Body of pancreas (tissue), 4 donors: ENCODE data around the gene ADAMTS17. TPM values are rescaled to one million over a fixed set of nuclear protein-coding genes. Genes with fewer than 3 reads are reported as not detected.

ENCODE experiments used
- ATAC-seq: fragments of 150-250 bp; one replicate; pipeline ENCODE4 v1.9.1; 2016
- DNase-seq, 4 donors: peaks; one replicate each; pipeline ENCODE4 v3.0.0-alpha.2; 2019
- H3K27ac ChIP-seq, 4 donors: fragments of 200-600 bp; sonication (generic); 1 replicate in 3 of 4; 2 replicates in 1 of 4; pipeline versions ENCODE4 v1.5.1 to v1.6.1; 2016 to 2019; ENCODE audit warnings: mild to moderate bottlenecking in 1 of 4, mixed read lengths in 1 of 4, moderate library complexity in 1 of 4
- H3K27me3 ChIP-seq, 2 donors: fragments of 200-600 bp; sonication (generic); one replicate each; pipeline ENCODE4 v1.6.0; 2016; ENCODE audit warnings: mild to moderate bottlenecking in 1 of 2
- H3K36me3 ChIP-seq, 2 donors: fragments of 200-600 bp; sonication (generic); replicated peaks in 1 of 2; 2 replicates each; pipeline ENCODE4 v1.5.1; 2016; ENCODE audit warnings: low read depth in 2 of 2; ENCODE audit not compliant: insufficient read depth in 1 of 2
- H3K4me1 ChIP-seq: fragments of 200-600 bp; sonication (generic); one replicate; pipeline ENCODE4 v1.6.0; 2016
- H3K4me3 ChIP-seq, 2 donors: fragments of 200-600 bp; sonication (generic); 1 replicate in 1 of 2; 2 replicates in 1 of 2; pipeline ENCODE4 v1.5.1; 2016 to 2019
- H3K9me3 ChIP-seq, 3 donors: fragments of 200-600 bp; sonication (generic); 1 replicate in 2 of 3; 2 replicates in 1 of 3; pipeline ENCODE4 v1.5.1; 2016
- CTCF ChIP-seq, 7 experiments: fragments of 450-650 bp in 4 of 7; fragments of 200-600 bp in 3 of 7; sonication (generic) in 3 of 7; IDR thresholded peaks; one replicate each; pipeline ENCODE4 v1.5.1; 2016 to 2019; ENCODE audit warnings: antibody characterized with exemption in 7 of 7
- POLR2A ChIP-seq, 3 donors: fragments of 450-650 bp; IDR thresholded peaks; one replicate each; pipeline ENCODE4 v1.6.1; 2016; ENCODE audit warnings: antibody characterized with exemption in 3 of 3, mild to moderate bottlenecking in 2 of 3
- WGBS, 2 donors: methylation state at CpG; one replicate each; pipeline ENCODE4 v1.1.5; 2017; 5-methylcytosine and 5-hydroxymethylcytosine counted together
- intact Hi-C: fragments of 100-400 bp; cut with DNase I; formaldehyde crosslinking; loops from one replicate; pipeline ENCODE4 v1.15.1; 2023
- total RNA-seq, 2 donors: library from RNA; depleted of rRNA; stranded (reverse); fragments of >200 nt; gene quantifications; one replicate each; pipeline ENCODE4 v1.1.0, GENCODE V29; 2016

ADAMTS17 gene
- total RNA-seq, 2 donors from 2014 or later: 24.6 to 26.0 TPM

- no peak overlapping the region for H3K27ac ChIP-seq
- TF ChIP-seq CTCF (IDR thresholded peaks at IDR 0.05) (no peak), POLR2A (IDR thresholded peaks at IDR 0.05) (no peak)
- ATAC-seq: no peak
- H3K9me3 ChIP-seq: no peaks in the 10 kb centered on the region
- H3K27me3 ChIP-seq: no peaks in the 10 kb centered on the region
- intact Hi-C loops: no loop called here
- no peaks in the 10 kb centered on the region for H3K4me1 ChIP-seq
- DNase-seq: no peak
- 91 to 93% methylated on average over 10 of the region's 10 CpGs for WGBS, 2 donors
- H3K4me3 ChIP-seq: no peak overlapping the region
- no peaks in the 10 kb centered on the region for H3K36me3 ChIP-seq
Measured at GRCh38 chr15:100049936-100050876, 291.6 kb downstream of the ADAMTS17 start.

GRCh38 chr15:100049483-100049882 is 292.3 kb downstream of the ADAMTS17 start:
- no peak for TF ChIP-seq CTCF (IDR thresholded peaks at IDR 0.05)
- no peak for TF ChIP-seq POLR2A (IDR thresholded peaks at IDR 0.05)
- Histone ChIP-seq H3K4me3 (no peak overlapping the region), H3K27me3 (no peaks in the 10 kb centered on the region), H3K27ac (no peak overlapping the region), H3K4me1 (no peaks in the 10 kb centered on the region), H3K36me3 (no peaks in the 10 kb centered on the region), H3K9me3 (no peaks in the 10 kb centered on the region)
- DNase-seq (no peak), ATAC-seq (no peak)
- WGBS, 2 donors: 85 to 100% methylated on average over 2 of the region's 2 CpGs
- intact Hi-C loops: no loop called here

GRCh38 chr15:100048736-100049135 is 293.0 kb downstream of the ADAMTS17 start:
- TF ChIP-seq POLR2A (IDR thresholded peaks at IDR 0.05): no peak
- TF ChIP-seq CTCF (IDR thresholded peaks at IDR 0.05): no peak
- H3K4me1 ChIP-seq: peaks cover 6% of the 10 kb centered on the region
- H3K9me3 ChIP-seq: no peaks in the 10 kb centered on the region
- no peak for DNase-seq
- no peaks in the 10 kb centered on the region for H3K27me3 ChIP-seq
- intact Hi-C loops: no loop called here
- 93 to 98% methylated on average over 6 to 11 of the region's 11 CpGs for WGBS, 2 donors
- H3K27ac ChIP-seq: no peak overlapping the region
- no peaks in the 10 kb centered on the region for H3K36me3 ChIP-seq
- H3K4me3 ChIP-seq: no peak overlapping the region
- no peak for ATAC-seq

- Histone ChIP-seq H3K27ac (peak overlapping the region in 1 of 4 donors; percentile 29), H3K27me3 (no peaks in the 10 kb centered on the region), H3K36me3 (no peaks in the 10 kb centered on the region), H3K4me1 (peaks cover 18% of the 10 kb centered on the region), H3K4me3 (no peak overlapping the region), H3K9me3 (no peaks in the 10 kb centered on the region)
- no peak for ATAC-seq
- TF ChIP-seq POLR2A (IDR thresholded peaks at IDR 0.05) (no peak), CTCF (IDR thresholded peaks at IDR 0.05) (no peak)
- intact Hi-C loops: no loop called here
- no peak for DNase-seq
- 62 to 70% methylated on average over 6 of the region's 6 CpGs for WGBS, 2 donors
Measured at GRCh38 chr15:100043692-100044091, 298.1 kb downstream of the ADAMTS17 start.
